ENCODE results near the gene WDR19. TPM values are rescaled to one million over a fixed set of nuclear protein-coding genes. Genes with fewer than 3 reads are reported as not detected.

Gene WDR19
- total RNA-seq, 1 experiment from 2014 or later, result 11.9 TPM

DNA sequence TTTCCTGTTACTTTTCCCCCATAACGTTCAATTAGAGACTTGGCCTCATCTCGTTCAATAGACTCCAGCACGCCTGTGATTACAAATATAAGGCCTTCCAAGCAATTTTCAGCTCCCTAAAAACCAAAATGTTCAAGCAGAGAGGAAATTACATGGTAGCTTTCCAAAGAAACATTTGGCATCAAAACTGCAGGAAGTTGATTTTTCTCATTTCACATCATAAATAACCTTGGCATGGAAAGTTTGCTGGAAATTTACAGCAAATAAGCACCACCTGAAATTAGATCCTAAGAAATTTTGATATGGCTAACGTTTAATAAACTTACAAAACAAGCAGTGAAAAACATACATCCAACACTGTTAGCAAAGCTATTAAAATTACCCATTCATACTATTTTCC, 130.5 kb downstream of the WDR19 start:
- POLR2A ChIA-PET, result no interaction called here
- intact Hi-C loops (cut with micrococcal nuclease; ENCODE audit: unreplicated experiment), result no loop called here
- Mint-ChIP-seq H3K27ac (ENCODE audit: unreplicated experiment) (no peak overlapping the region), H3K4me1 (ENCODE audit: low read depth, unreplicated experiment) (no peaks in the 10 kb centered on the region), H3K4me3 (ENCODE audit: unreplicated experiment) (no peak overlapping the region), H3K9me3 (ENCODE audit: unreplicated experiment) (no peaks in the 10 kb centered on the region), H3K36me3 (ENCODE audit: insufficient read depth, unreplicated experiment) (peaks cover 34% of the 10 kb centered on the region), H3K27me3 (ENCODE audit: insufficient read depth, unreplicated experiment) (no peaks in the 10 kb centered on the region)
- BruUV-seq (replicated peaks), result no TSS peak
- no peak for DNase-seq
- Histone ChIP-seq H3K9me3 (no peaks in the 10 kb centered on the region), H3K4me1 (no peaks in the 10 kb centered on the region), H3K36me3 (ENCODE audit: control insufficient read depth, insufficient read depth, low read length) (peaks cover 1% of the 10 kb centered on the region; the same call in 1 of the 2 replicates), H3K4me3 (ENCODE audit: low read depth, low read length) (no peak overlapping the region), H3K27me3 (replicated peaks; ENCODE audit: control insufficient read depth, insufficient read depth, low read length) (no peaks in the 10 kb centered on the region)
- TF ChIP-seq, protein P1, sequence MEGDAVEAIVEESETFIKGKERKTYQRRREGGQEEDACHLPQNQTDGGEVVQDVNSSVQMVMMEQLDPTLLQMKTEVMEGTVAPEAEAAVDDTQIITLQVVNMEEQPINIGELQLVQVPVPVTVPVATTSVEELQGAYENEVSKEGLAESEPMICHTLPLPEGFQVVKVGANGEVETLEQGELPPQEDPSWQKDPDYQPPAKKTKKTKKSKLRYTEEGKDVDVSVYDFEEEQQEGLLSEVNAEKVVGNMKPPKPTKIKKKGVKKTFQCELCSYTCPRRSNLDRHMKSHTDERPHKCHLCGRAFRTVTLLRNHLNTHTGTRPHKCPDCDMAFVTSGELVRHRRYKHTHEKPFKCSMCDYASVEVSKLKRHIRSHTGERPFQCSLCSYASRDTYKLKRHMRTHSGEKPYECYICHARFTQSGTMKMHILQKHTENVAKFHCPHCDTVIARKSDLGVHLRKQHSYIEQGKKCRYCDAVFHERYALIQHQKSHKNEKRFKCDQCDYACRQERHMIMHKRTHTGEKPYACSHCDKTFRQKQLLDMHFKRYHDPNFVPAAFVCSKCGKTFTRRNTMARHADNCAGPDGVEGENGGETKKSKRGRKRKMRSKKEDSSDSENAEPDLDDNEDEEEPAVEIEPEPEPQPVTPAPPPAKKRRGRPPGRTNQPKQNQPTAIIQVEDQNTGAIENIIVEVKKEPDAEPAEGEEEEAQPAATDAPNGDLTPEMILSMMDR (IDR thresholded peaks at IDR 0.05; ENCODE audit: insufficient read depth in 1 of 2, low read depth in 1 of 2, low read length in 1 of 2, severe bottlenecking in 1 of 2, unreplicated experiment in 1 of 2), result no peak
- CTCF ChIA-PET, result no interaction called here

DNA sequence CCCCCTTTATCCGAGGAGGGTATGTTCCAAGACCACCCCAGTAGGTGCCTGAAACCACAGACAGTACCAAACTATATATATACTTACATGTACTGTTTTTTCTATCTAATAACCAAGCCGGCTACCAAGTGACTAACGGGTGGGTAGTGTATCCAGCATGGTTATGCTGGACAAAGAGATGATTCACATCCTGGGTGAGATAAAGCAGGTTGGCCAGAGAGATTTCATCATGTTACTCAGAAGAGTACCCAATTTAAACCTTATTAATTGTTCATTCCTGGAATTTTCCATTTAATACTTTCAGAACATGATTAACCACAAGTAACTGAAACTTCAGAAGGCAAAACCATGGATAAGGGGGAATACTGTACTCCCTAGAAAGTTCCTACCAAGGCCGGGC, 137.3 kb downstream of the WDR19 start:
- DNase-seq, result no peak
- no peaks in the 10 kb centered on the region; the same call in 1 of the 2 replicates for H3K36me3 ChIP-seq (ENCODE audit: control insufficient read depth, insufficient read depth, low read length)
- H3K27me3 Mint-ChIP-seq (ENCODE audit: insufficient read depth, unreplicated experiment), result no peaks in the 10 kb centered on the region
- H3K27ac Mint-ChIP-seq (ENCODE audit: unreplicated experiment), result no peak overlapping the region
- ChIA-PET POLR2A (interaction anchor here (1.0 kb wide), 1 partner anchor 139 kb away, joined by 3 read pairs; the partner anchor contains the start of genes LIAS and RPL9), CTCF (no interaction called here)
- H3K4me3 Mint-ChIP-seq (ENCODE audit: unreplicated experiment), result no peak overlapping the region
- H3K27me3 ChIP-seq (replicated peaks; ENCODE audit: control insufficient read depth, insufficient read depth, low read length), result no peaks in the 10 kb centered on the region
- intact Hi-C loops (cut with micrococcal nuclease; ENCODE audit: unreplicated experiment), result loop anchor here (5.0 kb wide), 1 partner anchor 48 kb away; the partner anchor contains the start of gene RFC1
- TF ChIP-seq, protein P1 (IDR thresholded peaks at IDR 0.05; ENCODE audit: insufficient read depth in 1 of 2, low read depth in 1 of 2, low read length in 1 of 2, severe bottlenecking in 1 of 2, unreplicated experiment in 1 of 2), result no peak
- peaks cover 18% of the 10 kb centered on the region for H3K36me3 Mint-ChIP-seq (ENCODE audit: insufficient read depth, unreplicated experiment)
- peaks cover 37% of the 10 kb centered on the region for H3K4me1 ChIP-seq
- no peak overlapping the region for H3K4me3 ChIP-seq (ENCODE audit: low read depth, low read length)
- H3K4me1 Mint-ChIP-seq (ENCODE audit: low read depth, unreplicated experiment), result peaks cover 12% of the 10 kb centered on the region
- H3K9me3 ChIP-seq, result no peaks in the 10 kb centered on the region
- no peaks in the 10 kb centered on the region for H3K9me3 Mint-ChIP-seq (ENCODE audit: unreplicated experiment)
- TSS peak; percentile 11 for BruUV-seq (replicated peaks)

DNA sequence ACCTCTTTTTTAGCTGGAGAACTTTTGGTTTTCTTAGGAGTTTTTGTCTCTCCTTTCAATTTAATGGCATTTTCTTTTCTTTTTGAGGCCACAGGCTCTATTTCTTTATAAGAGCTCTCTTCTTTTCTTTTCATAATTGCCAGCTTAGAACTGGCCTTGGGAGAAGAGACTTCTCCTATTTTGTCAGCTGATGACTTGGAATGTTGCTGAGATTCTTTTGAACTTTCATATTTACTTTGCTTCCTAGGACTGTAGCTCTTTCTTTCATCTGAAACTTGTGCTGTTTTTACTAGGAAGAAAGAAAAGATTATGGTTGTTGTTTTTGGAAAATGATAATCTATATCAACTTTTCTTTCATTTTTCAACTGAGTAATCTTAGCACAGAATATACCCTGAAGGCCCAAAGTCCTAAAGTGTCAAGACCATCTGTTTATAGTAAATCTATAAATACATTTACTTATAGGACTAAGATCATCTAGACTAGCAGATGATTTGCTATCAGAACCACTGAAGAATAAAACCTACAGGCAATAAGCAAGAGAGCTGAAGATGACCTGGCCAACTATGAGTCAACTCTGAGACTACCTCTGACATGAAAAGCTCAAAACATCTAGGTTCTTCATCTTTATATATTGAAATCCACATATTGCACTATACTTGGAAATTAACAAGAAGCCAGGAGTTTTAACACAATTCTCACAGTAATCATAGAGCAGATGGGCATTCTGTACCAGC, 138.2 kb downstream of the WDR19 start:
- Histone ChIP-seq H3K36me3 (ENCODE audit: control insufficient read depth, insufficient read depth, low read length) (no peaks in the 10 kb centered on the region; the same call in 1 of the 2 replicates), H3K27me3 (replicated peaks; ENCODE audit: control insufficient read depth, insufficient read depth, low read length) (no peaks in the 10 kb centered on the region), H3K4me1 (peaks cover 46% of the 10 kb centered on the region), H3K4me3 (ENCODE audit: low read depth, low read length) (no peak overlapping the region), H3K9me3 (no peaks in the 10 kb centered on the region)
- BruUV-seq (replicated peaks), result no TSS peak
- Mint-ChIP-seq H3K4me1 (ENCODE audit: low read depth, unreplicated experiment) (peaks cover 18% of the 10 kb centered on the region), H3K4me3 (ENCODE audit: unreplicated experiment) (peak overlapping the region; percentile 32), H3K9me3 (ENCODE audit: unreplicated experiment) (no peaks in the 10 kb centered on the region), H3K27me3 (ENCODE audit: insufficient read depth, unreplicated experiment) (no peaks in the 10 kb centered on the region), H3K27ac (ENCODE audit: unreplicated experiment) (peak overlapping the region; percentile 48), H3K36me3 (ENCODE audit: insufficient read depth, unreplicated experiment) (peaks cover 27% of the 10 kb centered on the region)
- ChIA-PET POLR2A (interaction anchor here (0.5 to 0.7 kb wide), 2 partner anchors 46 to 593 kb away, joined by 6 to 7 read pairs; partner anchors contain the start of gene RFC1), CTCF (no interaction called here)
- TF ChIP-seq, protein P1 (IDR thresholded peaks at IDR 0.05; ENCODE audit: insufficient read depth in 1 of 2, low read depth in 1 of 2, low read length in 1 of 2, severe bottlenecking in 1 of 2, unreplicated experiment in 1 of 2), result no peak
- DNase-seq, result no peak
- intact Hi-C loops (cut with micrococcal nuclease; ENCODE audit: unreplicated experiment), result loop anchor here (5.0 kb wide), 1 partner anchor 47 kb away; the partner anchor contains the start of gene RFC1

Measured in Caco-2 (cell line).